Measurements from ENCODE around the gene CNOT1.

- no peak for TF ChIP-seq CTCF (IDR thresholded peaks at IDR 0.05; ENCODE audit: low read depth, low read length)
- no peak for TF ChIP-seq POLR2A (IDR thresholded peaks at IDR 0.05; ENCODE audit: extremely low read depth, insufficient read length)
- no peak for TF ChIP-seq MYC (IDR thresholded peaks at IDR 0.05; ENCODE audit: low read depth, low read length)
- TF ChIP-seq MAX (IDR thresholded peaks at IDR 0.05; ENCODE audit: low read depth, low read length) = no peak
These were observed 129.0 kb downstream of the CNOT1 start for GRCh38 chr16:58500430-58501241.

All from NB4 (cell line).